Thyroid gland (tissue), 4 donors: Measurements from ENCODE around the gene CYFIP2.

Experiments
- CTCF ChIP-seq, 6 experiments: fragments of 200-600 bp in 3 of 6; fragments of 450-650 bp in 3 of 6; sonication (generic) in 3 of 6; IDR thresholded peaks; one replicate each; pipeline ENCODE4 v1.5.1; 2016 to 2019; ENCODE audit warnings: antibody characterized with exemption in 6 of 6, mild to moderate bottlenecking in 2 of 6, inconsistent platforms in 1 of 6, moderate library complexity in 1 of 6
- POLR2A ChIP-seq, 2 donors: fragments of 450-650 bp; IDR thresholded peaks; one replicate each; pipeline ENCODE4 v1.6.1; 2017; ENCODE audit warnings: antibody characterized with exemption in 2 of 2, mild to moderate bottlenecking in 2 of 2, moderate library complexity in 1 of 2

GRCh38 chr5:157345485-157345884 lies 79.6 kb downstream of the CYFIP2 start:
- TF ChIP-seq CTCF (IDR thresholded peaks at IDR 0.05) = no peak
- no peak for TF ChIP-seq POLR2A (IDR thresholded peaks at IDR 0.05)
